Measurements from ENCODE around the gene NCR3LG1.

- TF ChIP-seq, protein P1, sequence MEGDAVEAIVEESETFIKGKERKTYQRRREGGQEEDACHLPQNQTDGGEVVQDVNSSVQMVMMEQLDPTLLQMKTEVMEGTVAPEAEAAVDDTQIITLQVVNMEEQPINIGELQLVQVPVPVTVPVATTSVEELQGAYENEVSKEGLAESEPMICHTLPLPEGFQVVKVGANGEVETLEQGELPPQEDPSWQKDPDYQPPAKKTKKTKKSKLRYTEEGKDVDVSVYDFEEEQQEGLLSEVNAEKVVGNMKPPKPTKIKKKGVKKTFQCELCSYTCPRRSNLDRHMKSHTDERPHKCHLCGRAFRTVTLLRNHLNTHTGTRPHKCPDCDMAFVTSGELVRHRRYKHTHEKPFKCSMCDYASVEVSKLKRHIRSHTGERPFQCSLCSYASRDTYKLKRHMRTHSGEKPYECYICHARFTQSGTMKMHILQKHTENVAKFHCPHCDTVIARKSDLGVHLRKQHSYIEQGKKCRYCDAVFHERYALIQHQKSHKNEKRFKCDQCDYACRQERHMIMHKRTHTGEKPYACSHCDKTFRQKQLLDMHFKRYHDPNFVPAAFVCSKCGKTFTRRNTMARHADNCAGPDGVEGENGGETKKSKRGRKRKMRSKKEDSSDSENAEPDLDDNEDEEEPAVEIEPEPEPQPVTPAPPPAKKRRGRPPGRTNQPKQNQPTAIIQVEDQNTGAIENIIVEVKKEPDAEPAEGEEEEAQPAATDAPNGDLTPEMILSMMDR (optimal IDR thresholded peaks at IDR 0.05 in 1 of 3, IDR thresholded peaks at IDR 0.05 in 1 of 3, conservative IDR thresholded peaks at IDR 0.05 in 1 of 3; ENCODE audit: extremely low read depth in 1 of 3, insufficient read depth in 2 of 3, low read length in 3 of 3), result no peak
- TF ChIP-seq EZH2 (IDR thresholded peaks at IDR 0.05; ENCODE audit: low read length), result no peak
Observed at GRCh38 chr11:17423533-17424310, 72.1 kb downstream of the NCR3LG1 start.

Measured in keratinocyte (primary cell).